Right hindlimb (tissue), 1 donor: Measurements from ENCODE around the gene MAN2A2.

Experiments
- DNase-seq: peaks from one replicate; pipeline ENCODE4 v3.0.0-alpha.2; 2018

Gene MAN2A2

DNA sequence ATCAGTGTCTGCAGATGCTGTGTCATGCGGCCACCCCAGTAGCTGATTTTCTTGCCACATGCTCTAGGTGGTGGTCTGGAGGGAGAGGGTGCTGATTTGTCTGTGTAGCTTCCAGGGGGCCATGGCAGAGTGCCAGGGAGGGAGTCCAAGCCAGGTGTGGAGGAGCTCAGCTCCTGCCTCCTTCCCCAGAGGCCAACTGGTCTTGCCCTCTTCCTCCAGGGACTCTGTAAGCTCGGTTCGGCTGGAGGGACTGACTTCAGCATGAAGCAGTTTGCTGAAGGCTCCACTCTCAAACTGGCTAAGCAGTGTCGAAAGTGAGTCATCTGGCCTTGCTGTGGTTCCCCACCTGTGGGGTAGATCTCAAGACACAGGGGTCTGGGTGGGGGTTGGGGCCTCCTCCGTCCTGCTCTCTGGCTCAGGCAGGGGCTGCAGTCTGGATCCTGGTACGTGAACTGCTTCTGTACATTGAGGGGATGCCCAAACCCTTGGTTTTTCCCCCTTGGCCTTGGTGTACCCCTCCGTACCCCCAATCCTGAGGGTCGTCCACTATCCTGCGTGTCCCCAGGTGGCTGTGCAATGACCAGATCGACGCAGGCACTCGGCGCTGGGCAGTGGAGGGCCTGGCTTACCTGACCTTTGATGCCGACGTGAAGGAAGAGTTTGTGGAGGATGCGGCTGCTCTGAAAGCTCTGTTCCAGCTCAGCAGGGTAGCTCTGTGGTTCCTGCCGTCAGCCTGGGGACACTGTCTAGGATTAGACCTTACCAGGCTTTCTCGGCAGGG is 44.7 kb downstream of the MAN2A2 start:
- no peak for DNase-seq

DNA sequence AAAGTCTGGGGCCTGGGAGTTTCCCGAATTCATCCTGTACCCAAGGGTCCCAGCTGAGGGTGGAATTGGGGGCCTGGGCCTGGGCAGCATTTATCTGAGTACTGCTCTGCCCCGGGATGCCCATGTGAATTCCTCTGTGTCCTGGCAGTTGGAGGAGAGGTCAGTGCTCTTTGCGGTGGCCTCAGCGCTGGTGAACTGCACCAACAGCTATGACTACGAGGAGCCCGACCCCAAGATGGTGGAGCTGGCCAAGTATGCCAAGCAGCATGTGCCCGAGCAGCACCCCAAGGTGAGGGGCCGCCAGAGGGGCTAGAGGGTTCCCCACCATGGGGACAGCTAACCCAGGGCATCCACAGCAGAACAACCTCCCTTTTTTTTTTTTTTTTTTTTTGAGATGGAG is 45.4 kb downstream of the MAN2A2 start:
- no peak for DNase-seq

DNA sequence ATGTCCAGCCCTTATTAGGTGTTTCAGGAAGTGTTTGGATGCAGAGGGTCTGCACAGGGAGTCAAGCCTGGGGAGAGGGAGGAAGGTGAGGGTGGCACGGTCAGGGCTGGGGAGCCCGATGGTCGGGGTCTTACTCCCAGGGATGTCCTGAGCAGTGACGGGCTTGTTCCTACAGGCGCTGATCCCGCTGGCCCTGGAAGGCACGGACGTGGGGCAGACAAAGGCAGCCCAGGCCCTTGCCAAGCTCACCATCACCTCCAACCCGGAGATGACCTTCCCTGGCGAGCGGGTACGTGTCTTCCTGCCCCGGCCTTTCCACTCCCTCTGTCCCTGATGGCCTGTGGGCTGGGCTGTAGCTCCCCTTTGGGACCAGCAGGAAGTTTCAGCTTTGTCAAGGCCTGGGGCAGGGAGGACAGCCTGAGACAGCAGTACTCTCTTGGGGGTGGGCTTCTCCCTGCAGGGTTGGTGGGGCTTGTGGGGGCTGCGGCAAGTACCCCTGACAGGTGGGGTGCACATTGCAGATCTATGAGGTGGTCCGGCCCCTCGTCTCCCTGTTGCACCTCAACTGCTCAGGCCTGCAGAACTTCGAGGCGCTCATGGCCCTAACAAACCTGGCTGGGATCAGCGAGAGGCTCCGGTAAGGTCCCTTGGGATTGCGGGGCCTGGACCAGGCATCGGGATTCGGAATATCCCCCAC is 47.0 kb downstream of the MAN2A2 start:
- DNase-seq = no peak

DNA sequence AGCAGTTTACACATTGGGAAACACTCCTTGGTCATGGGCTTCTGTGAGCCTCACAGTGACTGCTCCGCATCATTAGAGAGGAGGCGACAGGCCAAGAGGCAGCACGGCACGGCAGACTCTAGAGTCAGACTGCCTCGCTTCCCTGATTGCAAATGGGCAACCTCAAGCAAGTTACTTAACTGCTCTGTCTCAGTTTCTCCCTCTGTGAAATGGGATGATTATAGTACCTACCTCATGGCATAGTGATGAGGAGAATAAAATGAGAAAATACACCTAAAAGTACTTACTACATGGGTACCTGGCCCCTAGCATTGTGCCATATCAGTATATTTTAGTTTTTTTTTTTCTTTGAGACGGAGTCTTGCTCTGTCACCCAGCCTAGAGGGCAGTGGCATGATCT is 47.6 kb downstream of the MAN2A2 start:
- DNase-seq = no peak

DNA sequence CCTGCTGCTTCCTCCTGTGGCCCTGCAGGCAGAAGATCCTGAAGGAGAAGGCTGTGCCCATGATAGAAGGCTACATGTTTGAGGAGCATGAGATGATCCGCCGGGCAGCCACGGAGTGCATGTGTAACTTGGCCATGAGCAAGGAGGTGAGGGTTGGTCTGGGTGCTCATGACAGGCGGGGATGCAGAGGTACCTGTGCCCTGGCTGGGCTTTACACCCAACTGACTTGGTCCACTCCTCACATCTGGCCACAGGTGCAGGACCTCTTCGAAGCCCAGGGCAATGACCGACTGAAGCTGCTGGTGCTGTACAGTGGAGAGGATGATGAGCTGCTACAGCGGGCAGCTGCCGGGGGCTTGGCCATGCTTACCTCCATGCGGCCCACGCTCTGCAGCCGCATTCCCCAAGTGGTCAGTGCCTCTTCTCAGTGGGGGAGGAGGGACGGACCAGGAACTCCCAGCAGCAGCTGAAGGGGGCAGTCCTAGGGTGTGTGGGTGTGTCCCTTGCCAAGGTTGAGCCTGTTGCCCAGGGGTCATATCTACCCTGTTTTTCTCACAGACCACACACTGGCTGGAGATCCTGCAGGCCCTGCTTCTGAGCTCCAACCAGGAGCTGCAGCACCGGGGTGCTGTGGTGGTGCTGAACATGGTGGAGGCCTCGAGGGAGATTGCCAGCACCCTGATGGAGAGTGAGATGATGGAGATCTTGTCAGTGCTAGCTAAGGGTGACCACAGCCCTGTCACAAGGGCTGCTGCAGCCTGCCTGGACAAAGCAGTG is 50.0 kb downstream of the MAN2A2 start:
- no peak for DNase-seq

DNA sequence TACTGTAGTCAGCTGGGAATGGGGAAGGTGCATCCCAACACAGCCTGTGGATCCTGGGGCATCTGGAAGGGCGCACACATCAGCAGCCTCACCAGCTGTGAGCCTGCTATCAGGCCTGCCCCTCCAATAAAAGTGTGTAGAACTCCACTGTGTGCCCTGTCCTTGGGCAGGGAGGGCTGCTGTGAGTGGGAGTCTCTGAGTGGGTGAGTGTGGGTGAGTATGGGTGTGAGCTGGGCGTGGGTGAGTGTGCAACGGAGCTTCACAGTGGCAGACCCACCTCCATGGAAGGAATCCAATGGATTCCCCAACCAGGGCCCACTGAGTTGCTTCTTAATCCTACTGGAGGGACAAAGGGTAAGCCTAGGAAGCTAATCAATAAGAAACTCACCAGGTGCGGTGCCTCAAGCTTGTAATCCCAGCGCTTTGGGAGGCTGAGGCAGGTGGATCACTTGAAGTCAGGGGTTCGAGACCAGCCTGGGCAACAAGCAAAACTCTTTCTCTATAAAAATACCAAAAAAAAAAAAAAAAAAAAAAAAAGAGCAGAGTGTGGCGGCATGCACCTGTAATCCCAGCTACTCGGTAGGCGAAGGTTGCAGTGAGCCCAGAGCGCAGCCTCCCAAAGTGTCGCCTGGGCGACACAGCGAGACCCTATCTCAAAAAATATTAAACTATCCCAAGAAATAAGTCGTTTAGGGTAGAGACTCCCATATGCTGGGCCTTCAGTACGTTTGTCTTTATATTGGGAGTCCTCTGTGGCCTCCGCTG is 51.0 kb downstream of the MAN2A2 start:
- DNase-seq = no peak

DNA sequence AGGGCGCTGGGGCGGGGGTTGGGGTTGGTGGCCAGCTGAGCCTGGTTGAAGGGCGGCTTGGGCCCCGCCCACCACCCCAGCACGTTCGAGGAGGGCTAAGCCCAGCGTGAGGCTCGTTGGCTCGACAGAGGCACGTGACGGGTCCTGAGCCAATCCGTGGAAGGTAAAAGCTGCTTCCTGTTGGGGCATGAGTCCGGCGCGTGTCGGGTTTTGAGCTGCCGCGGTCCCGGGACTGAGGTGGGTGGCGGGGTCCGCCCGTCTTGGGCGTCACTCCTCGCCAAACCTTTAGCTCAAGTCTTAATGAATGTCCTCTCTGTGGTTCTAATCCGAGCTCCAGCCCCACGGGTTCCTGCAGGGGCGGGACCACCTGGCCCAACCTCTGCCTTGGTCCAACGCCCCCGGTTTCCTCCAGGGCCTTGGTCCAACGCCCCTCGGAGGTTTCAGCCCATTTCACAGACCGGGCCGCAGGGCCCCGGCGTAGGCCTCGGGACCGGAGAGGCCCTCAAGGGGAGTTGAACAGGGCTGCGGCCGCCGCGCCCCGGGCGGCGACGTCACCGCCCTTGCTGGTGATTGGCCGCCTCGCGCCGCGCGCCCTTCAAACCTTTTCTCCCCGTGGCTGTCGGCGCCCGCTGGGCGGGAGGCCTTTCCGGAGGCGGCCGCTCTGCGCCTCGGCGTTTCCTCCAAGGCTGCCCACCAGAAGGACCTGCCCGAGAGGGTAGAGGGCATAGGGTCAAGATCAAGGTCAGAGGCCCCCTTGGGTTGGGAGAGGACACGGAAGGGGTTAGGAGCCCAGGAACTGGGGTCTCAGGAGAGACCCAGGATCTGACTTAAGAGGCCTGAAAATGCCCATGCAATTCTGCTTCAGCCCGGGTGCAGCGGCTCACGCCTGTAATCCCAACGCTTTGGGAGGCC is 51.9 kb downstream of the MAN2A2 start, which contains the start of gene RCCD1:
Gene RCCD1 (plus strand): TSS at position 173 of the 912 bp plus-strand sequence. CDS start 1,851 bp downstream, outside the sequence.
- peak; percentile 97 for DNase-seq

DNA sequence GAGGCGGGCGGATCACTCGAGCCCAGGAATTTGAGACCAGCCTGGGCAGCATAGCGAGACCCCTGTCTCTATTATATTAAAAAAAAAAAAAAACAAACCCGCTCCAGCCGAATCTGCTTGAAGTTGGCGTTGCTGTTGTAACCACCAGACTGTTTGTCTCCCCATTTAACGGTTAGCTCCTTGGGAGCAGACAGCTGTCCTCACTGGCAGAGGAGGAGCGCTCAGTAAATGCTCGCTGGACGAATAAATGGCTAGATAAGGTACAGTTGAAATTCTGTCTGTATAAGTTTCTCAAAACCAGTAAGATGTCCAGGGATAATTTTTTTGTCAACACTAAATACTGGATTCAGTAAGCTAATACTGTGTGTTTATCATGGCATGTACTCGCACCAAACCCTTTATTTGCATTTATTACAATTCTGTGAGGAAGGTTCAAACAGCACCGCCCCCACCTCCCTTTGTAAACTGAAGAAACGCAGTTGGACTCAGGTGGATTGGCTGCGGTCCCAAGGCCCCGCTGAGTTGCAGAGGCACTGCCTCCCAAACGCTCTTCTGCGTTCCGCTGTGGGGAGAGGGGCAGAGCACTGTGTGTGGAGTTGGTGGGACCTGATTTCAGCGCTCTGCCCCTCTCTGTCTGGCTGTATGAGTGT is 52.6 kb downstream of the MAN2A2 start:
- DNase-seq = no peak

DNA sequence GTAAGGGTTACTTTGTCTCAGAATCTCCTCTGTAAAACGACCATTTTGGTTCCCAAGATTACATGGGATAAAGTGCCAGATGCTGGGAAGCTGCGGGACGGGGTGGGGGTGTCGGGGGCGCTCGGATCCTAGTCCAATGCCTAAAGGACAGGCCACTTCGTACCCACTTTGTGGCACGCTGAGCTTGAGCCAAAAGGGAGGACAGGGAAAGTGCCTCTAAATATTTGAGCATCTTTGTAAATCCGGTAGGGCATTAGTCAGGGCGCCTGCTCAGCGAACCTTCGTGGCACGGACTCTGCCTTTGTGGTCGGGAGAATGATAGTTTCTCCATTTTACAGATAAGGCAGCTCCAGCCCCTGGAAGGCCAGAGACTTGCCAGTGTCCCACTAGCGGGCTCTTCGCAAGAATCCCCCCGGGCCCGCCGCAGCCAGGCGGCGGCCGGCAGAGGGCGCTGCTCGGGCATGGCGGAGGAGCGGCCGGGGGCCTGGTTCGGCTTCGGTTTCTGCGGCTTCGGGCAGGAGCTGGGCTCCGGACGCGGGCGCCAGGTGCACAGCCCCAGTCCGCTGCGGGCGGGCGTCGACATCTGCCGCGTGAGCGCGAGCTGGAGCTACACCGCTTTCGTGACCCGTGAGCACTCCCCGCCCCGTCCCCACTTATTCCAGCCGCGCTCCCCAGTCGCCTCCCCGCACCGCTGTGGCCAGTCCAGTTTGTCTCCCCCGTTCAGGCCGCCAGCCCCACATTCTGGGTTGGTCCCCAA is 53.4 kb downstream of the MAN2A2 start:
- DNase-seq = peak; percentile 87

DNA sequence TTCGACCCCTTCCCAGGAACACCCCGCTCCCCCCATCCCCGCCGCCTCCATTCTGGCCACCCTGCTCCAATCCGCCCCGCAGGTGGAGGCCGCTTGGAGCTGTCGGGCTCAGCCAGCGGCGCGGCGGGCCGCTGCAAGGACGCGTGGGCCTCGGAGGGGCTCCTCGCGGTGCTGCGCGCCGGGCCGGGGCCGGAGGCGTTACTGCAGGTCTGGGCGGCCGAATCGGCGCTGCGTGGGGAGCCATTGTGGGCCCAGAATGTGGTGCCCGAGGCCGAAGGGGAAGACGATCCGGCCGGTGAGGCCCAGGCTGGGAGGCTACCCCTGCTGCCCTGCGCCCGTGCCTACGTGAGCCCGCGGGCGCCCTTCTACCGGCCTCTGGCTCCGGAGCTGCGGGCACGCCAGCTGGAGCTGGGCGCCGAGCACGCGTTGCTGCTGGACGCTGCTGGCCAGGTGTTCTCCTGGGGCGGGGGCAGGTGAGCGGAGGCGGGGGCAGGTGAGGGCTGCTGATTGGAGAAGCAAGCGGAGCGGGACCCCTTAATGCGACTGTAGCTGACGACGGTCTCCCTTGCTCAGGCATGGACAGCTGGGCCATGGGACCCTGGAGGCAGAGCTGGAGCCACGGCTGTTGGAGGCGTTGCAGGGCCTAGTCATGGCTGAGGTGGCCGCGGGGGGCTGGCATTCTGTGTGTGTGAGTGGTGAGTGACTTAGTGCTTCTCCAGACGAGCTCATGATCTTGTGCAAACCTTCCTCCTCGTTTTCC is 54.1 kb downstream of the MAN2A2 start:
- no peak for DNase-seq

DNA sequence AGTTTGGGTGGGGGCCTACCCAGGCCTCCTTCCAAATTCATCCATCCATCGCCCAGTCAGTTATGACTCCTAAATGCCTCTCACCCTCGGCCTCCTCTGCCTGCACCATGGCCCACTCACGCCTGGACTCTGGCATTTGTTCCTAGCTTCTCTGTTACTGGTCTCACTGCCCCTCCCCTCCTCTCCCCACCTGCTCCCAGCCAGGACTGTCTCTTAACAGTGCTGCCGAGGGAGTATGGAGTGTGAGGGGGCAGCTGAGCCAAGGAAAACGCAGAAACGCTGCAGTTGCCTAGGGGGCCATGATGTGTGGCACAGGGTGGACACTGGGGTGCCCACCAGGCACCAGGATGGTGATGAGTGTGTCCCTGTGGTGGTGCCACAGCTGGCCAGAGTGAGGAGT is 54.7 kb downstream of the MAN2A2 start:
- no peak for DNase-seq

DNA sequence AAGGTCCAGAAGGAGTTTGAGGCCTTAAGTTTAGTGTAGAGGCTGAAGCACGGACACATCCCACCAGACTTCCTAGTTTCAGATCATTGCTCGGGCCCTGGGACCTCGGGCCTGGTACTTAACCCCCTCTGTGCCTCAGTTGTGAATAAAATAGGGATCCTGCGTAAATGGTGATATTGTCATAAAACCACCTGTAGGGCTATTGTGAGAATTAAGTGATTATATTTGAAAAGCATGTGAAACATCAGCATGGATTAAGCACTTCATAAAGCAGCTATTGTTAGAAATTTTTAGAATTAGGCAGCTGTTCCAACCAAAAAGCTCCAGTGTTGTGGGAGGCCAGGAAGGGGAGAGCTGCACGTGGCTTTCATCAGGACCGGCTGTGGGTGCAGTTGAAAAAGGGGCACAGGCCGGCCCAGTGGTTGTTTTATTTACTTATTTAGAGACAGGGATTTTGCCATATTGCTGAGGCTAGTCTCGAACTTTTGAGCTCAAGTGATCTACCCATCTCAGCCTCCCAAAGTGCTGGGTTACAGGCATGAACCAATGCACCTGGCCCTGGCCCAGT is 56.0 kb downstream of the MAN2A2 start:
- no peak for DNase-seq

DNA sequence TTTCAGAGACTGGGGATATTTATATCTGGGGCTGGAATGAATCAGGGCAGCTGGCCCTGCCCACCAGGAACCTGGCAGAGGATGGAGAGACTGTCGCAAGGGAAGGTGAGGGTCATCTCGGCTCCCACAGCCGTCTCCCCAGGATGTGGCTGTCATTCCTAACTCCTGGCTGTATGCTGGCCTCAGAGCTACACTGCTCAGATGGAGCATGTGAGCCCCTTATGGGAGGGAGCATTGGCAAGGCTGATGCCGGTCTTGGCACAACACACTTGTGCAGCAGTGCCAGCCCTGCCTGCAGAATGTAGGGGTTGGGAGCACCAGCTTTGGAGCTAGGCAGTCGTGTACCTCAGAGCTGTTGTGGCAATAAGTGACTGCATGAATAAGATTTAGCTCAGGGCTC is 56.8 kb downstream of the MAN2A2 start:
- DNase-seq = peak; percentile 85

DNA sequence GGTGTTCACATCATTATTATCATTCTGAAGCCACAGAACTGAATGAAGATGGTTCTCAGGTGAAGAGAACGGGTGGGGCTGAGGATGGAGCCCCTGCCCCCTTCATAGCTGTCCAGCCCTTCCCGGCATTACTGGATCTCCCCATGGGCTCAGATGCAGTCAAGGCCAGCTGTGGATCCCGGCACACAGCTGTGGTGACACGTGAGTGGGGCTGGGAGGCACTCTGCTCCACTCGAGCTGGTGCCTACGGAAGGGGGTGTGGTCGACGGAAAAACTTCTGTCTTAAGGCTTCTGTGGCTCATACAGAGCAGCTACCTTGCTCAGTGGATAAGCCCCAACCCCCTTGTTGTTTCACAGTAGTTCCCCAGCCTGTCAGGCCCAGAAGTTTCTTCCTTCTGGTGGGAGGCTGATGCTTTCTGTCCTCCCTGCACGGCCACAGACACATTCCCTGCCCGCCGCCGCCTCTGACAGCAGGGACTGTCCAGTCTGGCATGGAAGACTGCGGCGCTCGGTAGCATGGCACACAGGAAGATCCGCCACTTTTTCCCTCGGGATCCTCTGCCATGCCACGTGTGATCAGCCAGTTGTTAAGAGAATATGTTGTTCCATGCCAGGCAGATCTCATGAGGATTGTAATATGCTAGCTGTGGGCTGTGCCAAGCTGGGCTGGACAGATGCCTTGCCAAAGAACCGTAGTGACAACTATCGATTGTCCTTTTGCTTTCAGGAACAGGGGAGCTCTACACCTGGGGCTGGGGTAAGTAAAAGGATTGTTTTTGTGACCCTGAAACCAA is 57.4 kb downstream of the MAN2A2 start:
- DNase-seq = no peak

DNA sequence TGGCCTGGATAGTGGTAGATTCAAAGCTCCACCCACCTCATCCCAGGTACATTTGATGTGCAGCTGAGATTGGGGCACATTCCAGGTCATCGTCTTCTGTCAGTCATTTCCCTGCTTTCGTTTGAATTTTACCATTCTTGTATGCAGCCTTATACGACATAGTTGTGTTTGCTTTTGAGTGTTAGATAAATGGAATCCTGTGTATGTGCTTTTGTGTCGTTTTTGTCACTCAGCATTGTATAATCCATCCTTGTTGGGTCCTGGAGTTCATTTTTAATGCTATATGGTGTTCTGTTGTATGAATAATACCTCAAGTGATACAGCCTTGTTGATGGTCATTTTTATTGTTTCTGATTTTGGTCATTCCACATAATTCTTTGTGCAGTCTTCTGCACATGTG is 58.9 kb downstream of the MAN2A2 start:
- DNase-seq = no peak

DNA sequence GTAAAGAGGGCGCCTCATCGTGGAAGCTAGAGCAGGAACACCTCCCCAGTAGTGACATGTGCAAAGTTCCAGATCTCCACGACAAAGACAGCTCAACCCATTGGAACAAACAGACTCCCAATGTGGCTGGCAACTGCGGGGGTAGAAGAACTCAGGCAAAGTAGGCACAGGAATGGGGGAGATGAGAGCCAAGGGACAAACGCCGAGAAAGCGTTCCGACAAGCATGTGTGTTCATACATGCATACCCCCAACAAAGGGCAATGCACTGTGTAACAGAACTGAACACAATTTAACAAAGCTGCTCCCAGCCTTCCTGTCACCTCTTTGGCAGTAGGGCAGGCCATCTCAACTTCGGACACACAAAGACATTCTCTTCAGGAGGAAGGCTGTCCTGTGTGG is 63.2 kb downstream of the MAN2A2 start:
- no peak for DNase-seq

DNA sequence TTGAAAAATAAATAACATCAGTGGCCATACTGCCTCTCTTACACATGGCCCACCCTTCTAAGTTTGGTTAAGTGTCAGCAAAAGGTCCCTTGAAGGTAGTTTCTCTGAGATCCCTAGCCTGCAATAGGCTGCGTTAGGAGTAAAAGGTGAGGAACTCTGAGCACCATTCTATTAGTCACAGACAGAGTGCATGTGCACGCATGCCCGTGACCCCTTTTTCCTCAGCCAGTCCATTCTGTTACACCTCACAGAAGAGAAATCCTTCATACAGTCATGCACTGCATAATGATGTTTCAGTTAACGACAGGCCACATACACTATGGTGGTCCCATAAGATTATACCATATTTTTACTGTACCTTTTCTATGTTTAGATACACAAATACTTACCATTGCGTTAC is 64.1 kb downstream of the MAN2A2 start:
- no peak for DNase-seq

DNA sequence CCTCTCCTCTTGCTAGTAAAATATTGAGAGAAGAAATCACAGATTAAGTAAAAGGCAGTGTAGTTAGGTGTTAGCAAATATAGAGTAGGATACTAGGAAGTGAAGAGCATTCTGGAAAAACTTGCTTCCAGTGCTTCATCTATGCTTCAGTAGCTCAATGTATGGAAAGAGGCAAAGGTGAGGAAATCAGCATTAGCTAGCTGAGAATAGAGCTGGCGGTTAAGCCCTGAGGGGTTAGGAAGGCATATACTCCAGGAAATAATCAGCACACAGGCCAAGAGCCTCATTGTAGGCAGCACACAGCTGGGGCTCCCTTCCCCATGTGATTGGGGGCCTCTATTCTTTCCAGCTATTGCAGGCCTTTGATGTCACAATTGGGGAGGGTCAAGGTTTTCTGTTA is 65.3 kb downstream of the MAN2A2 start:
- no peak for DNase-seq
